ENCODE measurements around the gene CACTIN. TPM values are rescaled to one million over a fixed set of nuclear protein-coding genes. Genes with fewer than 3 reads are reported as not detected.

Gene CACTIN
- total and polyA plus RNA-seq, 2 experiments from 2014 or later = 6.9 to 29.1 TPM

DNA sequence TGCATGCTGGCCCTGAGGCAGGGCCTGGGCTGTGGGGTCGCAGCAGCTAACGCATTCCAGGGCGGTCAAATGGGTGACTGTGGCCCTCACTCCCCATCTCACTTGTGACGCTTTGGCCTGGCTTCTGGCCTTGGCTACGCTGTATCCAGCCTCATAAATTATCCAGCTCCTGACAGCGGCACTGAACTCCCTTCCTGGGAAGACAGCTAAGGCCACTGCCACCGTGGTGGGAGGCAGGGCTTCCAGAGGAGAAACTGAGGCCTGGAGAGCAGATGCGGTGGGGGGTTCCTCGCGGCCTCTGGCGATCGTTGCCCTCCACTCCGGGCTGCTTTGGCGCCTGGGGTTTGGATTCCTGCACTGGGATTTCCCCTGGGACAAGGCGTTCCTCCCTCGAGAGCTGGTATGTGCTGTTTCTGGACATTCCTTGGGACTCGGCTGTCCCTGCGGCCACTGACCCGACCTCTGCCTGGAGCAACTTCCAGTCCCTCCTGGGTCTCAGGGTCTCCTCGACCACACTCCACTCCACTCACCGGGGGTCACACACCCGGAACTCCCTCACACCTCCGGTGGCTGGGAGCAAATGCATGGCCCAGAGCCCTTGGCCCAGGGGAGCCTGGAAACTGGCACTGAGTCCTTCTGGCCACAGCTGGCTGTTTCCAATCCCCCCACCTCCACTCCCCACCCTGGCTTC, 23.3 kb downstream of the CACTIN start:
- WGBS, 2 experiments (ENCODE audit: low coverage in 1 of 2, low lambda C conversion rate in 2 of 2, missing lambda C conversion rate in 2 of 2) = 74 to 79% methylated on average over 21 to 22 of the region's 23 CpGs
- Histone ChIP-seq H3K27me3 (replicated peaks; ENCODE audit: insufficient read depth) (no peaks in the 10 kb centered on the region), H2AFZ (no peak overlapping the region), H3K4me2 (ENCODE audit: unreplicated experiment) (no peak overlapping the region), H3F3A (ENCODE audit: insufficient read depth) (no peaks in the 10 kb centered on the region; the same call in 1 of the 2 replicates), H4K20me1 (ENCODE audit: insufficient read depth) (no peaks in the 10 kb centered on the region), H3K4me3 (no peak overlapping the region), H3K36me3 (ENCODE audit: low read depth) (no peaks in the 10 kb centered on the region), H3K27ac (no peak overlapping the region), H3K79me2 (ENCODE audit: insufficient read depth) (no peaks in the 10 kb centered on the region), H3K9me3 (ENCODE audit: low read depth) (no peaks in the 10 kb centered on the region), H3K9me2 (ENCODE audit: insufficient read depth) (no peaks in the 10 kb centered on the region), H3K9ac (no peak overlapping the region), H3K4me1 (ENCODE audit: insufficient read depth) (no peaks in the 10 kb centered on the region)
- in situ Hi-C loops (cut with MboI) = loop anchor here (25.0 kb wide), 1 partner anchor 291 kb away; no protein-coding TSS in a partner anchor
- DNase-seq = no peak
- TF ChIP-seq EZH2phosphoT487 (IDR thresholded peaks at IDR 0.05; ENCODE audit: insufficient read depth, low read depth) = no peak
- TF ChIP-seq EZH2 (IDR thresholded peaks at IDR 0.05; ENCODE audit: insufficient read depth, poor library complexity, severe bottlenecking) = no peak

DNA sequence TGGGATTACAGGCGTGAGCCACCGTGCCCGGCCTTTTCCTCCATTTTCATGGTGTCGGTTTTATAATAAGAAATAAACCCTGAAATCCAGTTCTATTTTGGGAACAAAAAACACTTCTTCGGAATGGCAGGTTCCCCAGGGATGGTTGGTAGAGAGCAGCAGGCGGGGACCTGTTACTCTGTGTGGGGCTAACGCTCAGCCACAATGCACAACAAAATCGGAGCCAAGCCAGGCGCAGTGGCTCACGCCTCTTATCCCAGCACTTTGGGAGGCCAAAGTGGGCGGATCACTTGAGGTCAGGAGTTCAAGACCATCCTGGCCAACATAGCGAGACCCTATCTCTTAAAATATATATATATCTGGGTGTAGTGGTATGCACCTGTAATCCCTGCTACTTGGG, 25.6 kb downstream of the CACTIN start:
- in situ Hi-C loops (cut with MboI) = loop anchor here (25.0 kb wide), 1 partner anchor 289 kb away; no protein-coding TSS in a partner anchor

DNA sequence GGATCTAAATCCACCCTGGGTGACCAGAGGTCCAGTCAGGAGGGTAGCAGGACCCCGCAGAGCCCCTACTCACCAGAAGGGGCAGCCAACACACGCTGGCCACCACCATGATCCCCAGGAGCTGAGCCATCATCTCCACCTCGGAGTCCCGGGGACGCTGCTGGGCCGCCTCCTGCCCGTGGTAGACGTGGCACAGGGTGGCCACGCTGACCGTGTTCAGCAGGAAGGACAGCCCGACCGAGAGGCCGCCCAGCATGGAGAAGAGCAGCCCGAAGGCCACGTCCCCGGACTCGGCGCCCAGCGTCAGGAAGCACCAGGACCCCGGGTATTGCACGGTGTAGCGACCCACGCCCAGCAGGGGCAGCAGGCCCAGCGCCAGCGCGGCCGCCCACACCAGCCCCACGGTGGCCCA, 26.8 kb downstream of the CACTIN start:
- no peaks in the 10 kb centered on the region for H3K36me3 ChIP-seq (ENCODE audit: low read depth)
- no peak overlapping the region for H3K27ac ChIP-seq
- no peaks in the 10 kb centered on the region for H3K79me2 ChIP-seq (ENCODE audit: insufficient read depth)
- H3K9ac ChIP-seq = no peak overlapping the region
- no peak for DNase-seq
- no peaks in the 10 kb centered on the region for H3K4me1 ChIP-seq (ENCODE audit: insufficient read depth)
- H2AFZ ChIP-seq = no peak overlapping the region
- H4K20me1 ChIP-seq (ENCODE audit: insufficient read depth) = no peaks in the 10 kb centered on the region
- H3K27me3 ChIP-seq (replicated peaks; ENCODE audit: insufficient read depth) = no peaks in the 10 kb centered on the region
- H3K4me3 ChIP-seq = no peak overlapping the region
- H3K9me2 ChIP-seq (ENCODE audit: insufficient read depth) = no peaks in the 10 kb centered on the region
- H3F3A ChIP-seq (ENCODE audit: insufficient read depth) = no peaks in the 10 kb centered on the region
- H3K9me3 ChIP-seq (ENCODE audit: low read depth) = no peaks in the 10 kb centered on the region
- in situ Hi-C loops (cut with MboI) = loop anchor here (25.0 kb wide), 1 partner anchor 287 kb away; no protein-coding TSS in a partner anchor
- no peak overlapping the region for H3K4me2 ChIP-seq (ENCODE audit: unreplicated experiment)
- TF ChIP-seq EZH2 (IDR thresholded peaks at IDR 0.05; ENCODE audit: insufficient read depth, poor library complexity, severe bottlenecking) = no peak
- TF ChIP-seq EZH2phosphoT487 (IDR thresholded peaks at IDR 0.05; ENCODE audit: insufficient read depth, low read depth) = no peak
- 86 to 92% methylated on average over 22 to 24 of the region's 28 CpGs for WGBS, 2 experiments (ENCODE audit: low coverage in 1 of 2, low lambda C conversion rate in 2 of 2, missing lambda C conversion rate in 2 of 2)

More for the DNA sequence above, 25.6 kb downstream of the CACTIN start:
- H3K27me3 ChIP-seq (replicated peaks; ENCODE audit: insufficient read depth) = no peaks in the 10 kb centered on the region
- no peaks in the 10 kb centered on the region for H3K36me3 ChIP-seq (ENCODE audit: low read depth)
- H3K79me2 ChIP-seq (ENCODE audit: insufficient read depth) = no peaks in the 10 kb centered on the region
- H3K27ac ChIP-seq = no peak overlapping the region
- no peaks in the 10 kb centered on the region for H3F3A ChIP-seq (ENCODE audit: insufficient read depth)
- no peaks in the 10 kb centered on the region for H3K9me2 ChIP-seq (ENCODE audit: insufficient read depth)
- H3K9me3 ChIP-seq (ENCODE audit: low read depth) = no peaks in the 10 kb centered on the region
- no peak overlapping the region for H3K9ac ChIP-seq
- H3K4me1 ChIP-seq (ENCODE audit: insufficient read depth) = no peaks in the 10 kb centered on the region
- DNase-seq = no peak
- no peaks in the 10 kb centered on the region for H4K20me1 ChIP-seq (ENCODE audit: insufficient read depth)
- H2AFZ ChIP-seq = no peak overlapping the region
- H3K4me2 ChIP-seq (ENCODE audit: unreplicated experiment) = no peak overlapping the region
- TF ChIP-seq EZH2 (IDR thresholded peaks at IDR 0.05; ENCODE audit: insufficient read depth, poor library complexity, severe bottlenecking) = no peak
- WGBS, 2 experiments (ENCODE audit: low coverage in 1 of 2, low lambda C conversion rate in 2 of 2, missing lambda C conversion rate in 2 of 2) = 88 to 94% methylated on average over 12 of the region's 12 CpGs
- no peak overlapping the region for H3K4me3 ChIP-seq

DNA sequence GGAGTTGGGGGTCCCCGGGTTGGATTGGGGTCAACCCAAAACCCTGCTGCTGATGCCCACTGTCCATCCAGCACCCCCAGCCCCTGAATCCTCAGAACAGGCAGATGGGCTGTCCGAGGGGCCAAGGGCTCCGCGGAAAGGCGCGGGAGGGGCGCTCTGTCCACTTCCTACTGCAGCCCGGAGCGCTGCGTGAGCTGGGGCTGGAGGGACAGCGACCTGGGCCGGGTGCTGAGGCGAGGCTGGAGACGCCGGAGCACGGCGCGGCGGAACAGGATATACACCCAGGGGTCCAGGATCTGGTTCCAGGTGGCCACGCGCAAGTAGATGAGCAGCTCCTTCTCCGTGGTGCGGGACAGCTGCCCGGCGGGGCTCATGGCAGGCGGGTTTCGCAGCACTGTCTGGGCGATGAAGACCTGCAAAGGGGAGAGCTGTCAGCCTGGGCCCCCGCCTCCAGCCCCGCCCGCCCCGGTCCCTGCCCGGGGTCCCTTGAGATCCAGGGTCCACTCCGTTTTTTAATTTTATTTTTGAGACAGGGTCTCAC, 31.0 kb downstream of the CACTIN start:
- Histone ChIP-seq H3K4me3 (no peak overlapping the region), H3K4me2 (ENCODE audit: unreplicated experiment) (no peak overlapping the region), H2AFZ (no peak overlapping the region), H4K20me1 (ENCODE audit: insufficient read depth) (no peaks in the 10 kb centered on the region), H3K36me3 (ENCODE audit: low read depth) (no peaks in the 10 kb centered on the region), H3K27me3 (replicated peaks; ENCODE audit: insufficient read depth) (no peaks in the 10 kb centered on the region), H3F3A (ENCODE audit: insufficient read depth) (no peaks in the 10 kb centered on the region), H3K9ac (no peak overlapping the region), H3K79me2 (ENCODE audit: insufficient read depth) (no peaks in the 10 kb centered on the region), H3K9me3 (ENCODE audit: low read depth) (no peaks in the 10 kb centered on the region), H3K4me1 (ENCODE audit: insufficient read depth) (no peaks in the 10 kb centered on the region), H3K9me2 (ENCODE audit: insufficient read depth) (no peaks in the 10 kb centered on the region), H3K27ac (no peak overlapping the region)
- in situ Hi-C loops (cut with MboI) = no loop called here
- DNase-seq = no peak
- TF ChIP-seq EZH2 (IDR thresholded peaks at IDR 0.05; ENCODE audit: insufficient read depth, poor library complexity, severe bottlenecking) = no peak
- TF ChIP-seq EZH2phosphoT487 (IDR thresholded peaks at IDR 0.05; ENCODE audit: insufficient read depth, low read depth) = no peak
- 88 to 92% methylated on average over 25 to 34 of the region's 34 CpGs for WGBS, 2 experiments (ENCODE audit: low coverage in 1 of 2, low lambda C conversion rate in 2 of 2, missing lambda C conversion rate in 2 of 2)

Data from GM23248 (cell line).